Measurements from ENCODE around the gene RPS6KA3. TPM values are rescaled to one million over a fixed set of nuclear protein-coding genes. Genes with fewer than 3 reads are reported as not detected.
A peak's percentile ranks its signal among the peaks of the same experiment; 100 is the strongest.

Gene RPS6KA3
- total RNA-seq, 1 donor from 2014 or later, result 50.9 TPM

DNA sequence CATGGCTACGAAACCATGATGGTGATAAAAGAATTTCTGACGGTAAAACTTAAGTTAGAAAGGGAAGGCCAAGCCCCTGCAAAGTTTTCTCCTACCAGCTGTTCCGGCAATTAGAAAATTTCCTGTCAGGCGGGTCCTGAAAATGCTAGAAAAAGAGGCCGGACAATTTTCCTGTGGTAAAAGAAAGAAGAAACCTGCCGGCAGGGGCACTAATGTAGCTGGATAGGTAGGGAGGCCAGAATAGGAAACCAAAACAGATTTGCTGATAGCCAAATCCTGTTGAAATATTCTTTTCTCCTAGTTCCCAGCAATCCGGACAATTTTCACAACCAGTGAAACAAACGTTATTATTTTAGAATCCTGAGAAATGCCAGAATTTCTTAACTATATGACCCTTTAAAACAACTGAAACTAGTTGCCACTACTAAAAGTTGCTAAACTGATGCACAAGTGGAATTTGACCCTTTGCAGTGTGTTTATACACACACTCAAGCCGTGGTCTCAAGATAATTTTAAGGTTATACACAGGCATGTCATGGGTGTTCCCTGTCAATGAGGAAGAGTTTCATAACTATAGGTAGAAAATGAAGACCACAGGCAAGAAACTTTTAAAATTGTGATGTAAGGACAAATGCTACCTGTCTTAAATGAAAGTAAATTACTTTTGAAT is 47.7 kb downstream of the RPS6KA3 start:
- TF ChIP-seq, protein P1, sequence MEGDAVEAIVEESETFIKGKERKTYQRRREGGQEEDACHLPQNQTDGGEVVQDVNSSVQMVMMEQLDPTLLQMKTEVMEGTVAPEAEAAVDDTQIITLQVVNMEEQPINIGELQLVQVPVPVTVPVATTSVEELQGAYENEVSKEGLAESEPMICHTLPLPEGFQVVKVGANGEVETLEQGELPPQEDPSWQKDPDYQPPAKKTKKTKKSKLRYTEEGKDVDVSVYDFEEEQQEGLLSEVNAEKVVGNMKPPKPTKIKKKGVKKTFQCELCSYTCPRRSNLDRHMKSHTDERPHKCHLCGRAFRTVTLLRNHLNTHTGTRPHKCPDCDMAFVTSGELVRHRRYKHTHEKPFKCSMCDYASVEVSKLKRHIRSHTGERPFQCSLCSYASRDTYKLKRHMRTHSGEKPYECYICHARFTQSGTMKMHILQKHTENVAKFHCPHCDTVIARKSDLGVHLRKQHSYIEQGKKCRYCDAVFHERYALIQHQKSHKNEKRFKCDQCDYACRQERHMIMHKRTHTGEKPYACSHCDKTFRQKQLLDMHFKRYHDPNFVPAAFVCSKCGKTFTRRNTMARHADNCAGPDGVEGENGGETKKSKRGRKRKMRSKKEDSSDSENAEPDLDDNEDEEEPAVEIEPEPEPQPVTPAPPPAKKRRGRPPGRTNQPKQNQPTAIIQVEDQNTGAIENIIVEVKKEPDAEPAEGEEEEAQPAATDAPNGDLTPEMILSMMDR (IDR thresholded peaks at IDR 0.05; ENCODE audit: unreplicated experiment), result no peak

DNA sequence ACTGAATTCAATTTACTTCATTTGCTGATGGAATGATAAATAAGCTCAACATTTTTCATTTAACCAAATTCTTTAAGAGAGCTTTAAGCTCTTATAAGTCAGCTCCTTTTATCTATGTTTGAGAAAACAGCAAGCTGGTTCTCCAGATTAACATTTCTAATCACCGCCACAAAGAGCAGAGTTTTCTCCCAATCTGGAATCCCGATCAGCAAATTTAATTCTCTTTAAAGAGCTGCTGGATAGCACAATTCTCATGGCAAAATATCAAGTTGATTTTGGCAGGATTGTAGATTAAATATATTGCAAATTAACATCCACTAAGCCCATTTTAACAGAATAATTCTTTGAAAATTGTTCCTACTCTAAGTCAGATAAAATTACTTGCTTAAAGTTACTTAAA is 48.8 kb downstream of the RPS6KA3 start:
- TF ChIP-seq, protein P1 (IDR thresholded peaks at IDR 0.05; ENCODE audit: unreplicated experiment), result no peak
- Mint-ChIP-seq H3K36me3 (ENCODE audit: low read depth, unreplicated experiment) (no peaks in the 10 kb centered on the region), H3K27ac (ENCODE audit: unreplicated experiment) (peak overlapping the region; percentile 83), H3K4me1 (ENCODE audit: unreplicated experiment) (peaks cover 23% of the 10 kb centered on the region), H3K9me3 (ENCODE audit: unreplicated experiment) (no peaks in the 10 kb centered on the region), H3K27me3 (ENCODE audit: unreplicated experiment) (peaks cover 3% of the 10 kb centered on the region), H3K4me3 (ENCODE audit: unreplicated experiment) (peak overlapping the region; percentile 87)
- no peak for DNase-seq (ENCODE audit: low spot score)

More for the DNA sequence above, 47.7 kb downstream of the RPS6KA3 start:
- peak; percentile 42 for DNase-seq (ENCODE audit: low spot score)
- peak overlapping the region; percentile 74 for H3K27ac Mint-ChIP-seq (ENCODE audit: unreplicated experiment)
- no peaks in the 10 kb centered on the region for H3K36me3 Mint-ChIP-seq (ENCODE audit: low read depth, unreplicated experiment)
- no peaks in the 10 kb centered on the region for H3K9me3 Mint-ChIP-seq (ENCODE audit: unreplicated experiment)
- H3K4me1 Mint-ChIP-seq (ENCODE audit: unreplicated experiment), result peaks cover 23% of the 10 kb centered on the region
- peak overlapping the region; percentile 87 for H3K4me3 Mint-ChIP-seq (ENCODE audit: unreplicated experiment)
- H3K27me3 Mint-ChIP-seq (ENCODE audit: unreplicated experiment), result peaks cover 3% of the 10 kb centered on the region

DNA sequence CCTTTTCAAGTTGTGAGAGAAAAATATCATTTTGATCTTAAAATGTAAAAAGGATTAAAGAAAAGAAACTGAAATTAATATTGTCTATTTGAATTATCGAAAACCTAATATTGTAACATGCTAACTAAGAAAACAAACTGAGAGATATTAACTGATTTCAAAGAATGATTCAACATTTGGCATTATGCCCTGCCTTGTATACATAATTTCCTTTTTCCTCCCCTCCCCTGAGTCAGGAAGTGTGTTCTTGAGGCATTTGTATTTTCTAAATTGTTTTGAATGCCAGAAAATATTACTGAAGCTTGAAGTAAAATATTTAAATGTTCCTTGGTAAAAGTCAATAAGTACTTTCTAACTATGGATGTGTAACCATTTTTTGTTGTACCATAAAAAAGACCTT is 49.4 kb downstream of the RPS6KA3 start:
- TF ChIP-seq, protein P1 (IDR thresholded peaks at IDR 0.05; ENCODE audit: unreplicated experiment), result no peak
- Mint-ChIP-seq H3K4me3 (ENCODE audit: unreplicated experiment) (peak overlapping the region; percentile 87), H3K4me1 (ENCODE audit: unreplicated experiment) (peaks cover 22% of the 10 kb centered on the region), H3K9me3 (ENCODE audit: unreplicated experiment) (no peaks in the 10 kb centered on the region), H3K27ac (ENCODE audit: unreplicated experiment) (peak overlapping the region; percentile 83), H3K36me3 (ENCODE audit: low read depth, unreplicated experiment) (no peaks in the 10 kb centered on the region), H3K27me3 (ENCODE audit: unreplicated experiment) (peaks cover 3% of the 10 kb centered on the region)
- no peak for DNase-seq (ENCODE audit: low spot score)

- no peak overlapping the region for H3K27ac Mint-ChIP-seq (ENCODE audit: unreplicated experiment)
- H3K4me1 Mint-ChIP-seq (ENCODE audit: unreplicated experiment), result peaks cover 25% of the 10 kb centered on the region
- no peaks in the 10 kb centered on the region for H3K9me3 Mint-ChIP-seq (ENCODE audit: unreplicated experiment)
- H3K36me3 Mint-ChIP-seq (ENCODE audit: low read depth, unreplicated experiment), result no peaks in the 10 kb centered on the region
- H3K4me3 Mint-ChIP-seq (ENCODE audit: unreplicated experiment), result no peak overlapping the region
- no peak for DNase-seq (ENCODE audit: low spot score)
- TF ChIP-seq, protein P1 (IDR thresholded peaks at IDR 0.05; ENCODE audit: unreplicated experiment), result no peak
- H3K27me3 Mint-ChIP-seq (ENCODE audit: unreplicated experiment), result peaks cover 3% of the 10 kb centered on the region
These were observed 51.1 kb downstream of the RPS6KA3 start for GRCh38 chrX:20215565-20215964.

- TF ChIP-seq, protein P1 (IDR thresholded peaks at IDR 0.05; ENCODE audit: unreplicated experiment), result no peak
- peaks cover 5% of the 10 kb centered on the region for H3K36me3 Mint-ChIP-seq (ENCODE audit: low read depth, unreplicated experiment)
- peak overlapping the region; percentile 67 for H3K27ac Mint-ChIP-seq (ENCODE audit: unreplicated experiment)
- peaks cover 41% of the 10 kb centered on the region for H3K4me1 Mint-ChIP-seq (ENCODE audit: unreplicated experiment)
- no peaks in the 10 kb centered on the region for H3K9me3 Mint-ChIP-seq (ENCODE audit: unreplicated experiment)
- DNase-seq (ENCODE audit: low spot score), result no peak
- H3K27me3 Mint-ChIP-seq (ENCODE audit: unreplicated experiment), result peaks cover 3% of the 10 kb centered on the region
- H3K4me3 Mint-ChIP-seq (ENCODE audit: unreplicated experiment), result no peak overlapping the region
These were observed 54.1 kb downstream of the RPS6KA3 start for GRCh38 chrX:20212486-20213089.
